DMS79 (cell line): ENCODE data around the gene ALOX5AP.

Experiments
- DNase-seq: peaks from one replicate; lab custom pipeline; 2025; lab: John Stamatoyannopoulos, UW

Gene ALOX5AP

GRCh38 chr13:30735025-30735871, at the start of gene ALOX5AP:
Gene ALOX5AP (plus strand): TSS chr13:30735543. CDS start chr13:30735606, 63 bp downstream.
- no peak for DNase-seq

- no peak for DNase-seq
Measured at GRCh38 chr13:30685987-30686386, 49.4 kb upstream of the ALOX5AP start.

- DNase-seq = no peak
Measured at GRCh38 chr13:30687601-30688000, 47.7 kb upstream of the ALOX5AP start.

GRCh38 chr13:30689752-30690151, 45.6 kb upstream of the ALOX5AP start:
- no peak for DNase-seq

- DNase-seq = peak; percentile 27
Measured at GRCh38 chr13:30690282-30691188, 44.8 kb upstream of the ALOX5AP start.

- no peak for DNase-seq
Measured at GRCh38 chr13:30692113-30692512, 43.2 kb upstream of the ALOX5AP start.

GRCh38 chr13:30696278-30697176, 38.8 kb upstream of the ALOX5AP start:
- no peak for DNase-seq

- no peak for DNase-seq
Measured at GRCh38 chr13:30697177-30697953, 38.0 kb upstream of the ALOX5AP start.

- DNase-seq = no peak
Measured at GRCh38 chr13:30697996-30698401, 37.3 kb upstream of the ALOX5AP start.

- DNase-seq = no peak
Measured at GRCh38 chr13:30698488-30699005, 36.8 kb upstream of the ALOX5AP start.

GRCh38 chr13:30700364-30700763, 35.0 kb upstream of the ALOX5AP start:
- no peak for DNase-seq

GRCh38 chr13:30702006-30702405, 33.3 kb upstream of the ALOX5AP start:
- DNase-seq = no peak

GRCh38 chr13:30704596-30704995, 30.7 kb upstream of the ALOX5AP start:
- no peak for DNase-seq

- no peak for DNase-seq
Measured at GRCh38 chr13:30705680-30706079, 29.7 kb upstream of the ALOX5AP start.

- no peak for DNase-seq
Measured at GRCh38 chr13:30708541-30708940, 26.8 kb upstream of the ALOX5AP start.

GRCh38 chr13:30710442-30710841, 24.9 kb upstream of the ALOX5AP start:
- no peak for DNase-seq

- no peak for DNase-seq
Measured at GRCh38 chr13:30711375-30711774, 24.0 kb upstream of the ALOX5AP start.

- DNase-seq = no peak
Measured at GRCh38 chr13:30711837-30712236, 23.5 kb upstream of the ALOX5AP start.

- DNase-seq = no peak
Measured at GRCh38 chr13:30712536-30713532, 22.5 kb upstream of the ALOX5AP start.
